Lower leg skin (tissue), 4 donors: ENCODE data around the gene SCYL2. TPM values are rescaled to one million over a fixed set of nuclear protein-coding genes. Genes with fewer than 3 reads are reported as not detected.
A peak's percentile ranks its signal among the peaks of the same experiment; 100 is the strongest.
"Not testable (repeated sequence)": the region's sequence is repeated elsewhere in the genome, so short reads cannot be mapped to it uniquely, and the experiment has no call there.

ENCODE experiments used
- DNase-seq, 2 donors: peaks; one replicate each; pipeline ENCODE4 v3.0.0-alpha.2; 2019; ENCODE audit warnings: low spot score in 2 of 2
- H3K4me3 ChIP-seq: fragments of 200-600 bp; sonication (generic); 2 replicates; pipeline ENCODE4 v1.5.1; 2017; ENCODE audit warnings: mild to moderate bottlenecking, low read depth; ENCODE audit not compliant: poor library complexity, severe bottlenecking
- CTCF ChIP-seq, 3 donors: fragments of 450-650 bp; IDR thresholded peaks; one replicate each; pipeline ENCODE4 v1.5.1; 2016; ENCODE audit warnings: antibody characterized with exemption in 3 of 3, mild to moderate bottlenecking in 3 of 3, moderate library complexity in 2 of 3
- POLR2A ChIP-seq, 2 donors: fragments of 450-650 bp; IDR thresholded peaks; one replicate each; pipeline ENCODE4 v1.6.1; 2016 to 2017; ENCODE audit warnings: antibody characterized with exemption in 2 of 2, mild to moderate bottlenecking in 1 of 2, moderate library complexity in 1 of 2
- WGBS, 2 donors: methylation state at CpG; one replicate each; pipeline ENCODE4 v1.1.5; 2018; 5-methylcytosine and 5-hydroxymethylcytosine counted together
- intact Hi-C: fragments of 100-400 bp; cut with DNase I; formaldehyde crosslinking; loops from one replicate; pipeline ENCODE4 v1.15.0; 2023; ENCODE audit warnings: low total_unique reads
- total RNA-seq, 4 donors: library from RNA; depleted of rRNA; stranded (reverse); fragments of >200 nt; gene quantifications; one replicate each; pipeline ENCODE4 v1.1.0, GENCODE V29; 2016

Gene SCYL2
- total RNA-seq, 4 donors from 2014 or later: 36.9 to 66.7 (median 39.6) TPM

GRCh38 chr12:100229876-100230275, 37.1 kb upstream of the SCYL2 start:
- TF ChIP-seq CTCF (IDR thresholded peaks at IDR 0.05) (no peak), POLR2A (IDR thresholded peaks at IDR 0.05) (no peak)
- DNase-seq: peak in 1 of 2 donors; percentile 57
- no peak overlapping the region for H3K4me3 ChIP-seq
- intact Hi-C loops: loop anchor here (10.0 kb wide), 1 partner anchor 495 kb away; no protein-coding TSS in a partner anchor
- 56 to 61% methylated on average over 4 of the region's 4 CpGs for WGBS, 2 donors

- intact Hi-C loops: loop anchor here (10.0 kb wide), 1 partner anchor 493 kb away; no protein-coding TSS in a partner anchor
- DNase-seq, H3K4me3 ChIP-seq: not testable (repeated sequence)
- 43 to 48% methylated on average over 3 of the region's 3 CpGs for WGBS, 2 donors
Observed at GRCh38 chr12:100231873-100232272, 35.1 kb upstream of the SCYL2 start.

GRCh38 chr12:100234166-100234565, 32.8 kb upstream of the SCYL2 start:
- no peak overlapping the region for H3K4me3 ChIP-seq
- 25 to 29% methylated on average over 3 of the region's 3 CpGs for WGBS, 2 donors
- no peak for TF ChIP-seq POLR2A (IDR thresholded peaks at IDR 0.05)
- no peak for DNase-seq
- intact Hi-C loops: loop anchor here (10.0 kb wide), 1 partner anchor 491 kb away; no protein-coding TSS in a partner anchor

DNA sequence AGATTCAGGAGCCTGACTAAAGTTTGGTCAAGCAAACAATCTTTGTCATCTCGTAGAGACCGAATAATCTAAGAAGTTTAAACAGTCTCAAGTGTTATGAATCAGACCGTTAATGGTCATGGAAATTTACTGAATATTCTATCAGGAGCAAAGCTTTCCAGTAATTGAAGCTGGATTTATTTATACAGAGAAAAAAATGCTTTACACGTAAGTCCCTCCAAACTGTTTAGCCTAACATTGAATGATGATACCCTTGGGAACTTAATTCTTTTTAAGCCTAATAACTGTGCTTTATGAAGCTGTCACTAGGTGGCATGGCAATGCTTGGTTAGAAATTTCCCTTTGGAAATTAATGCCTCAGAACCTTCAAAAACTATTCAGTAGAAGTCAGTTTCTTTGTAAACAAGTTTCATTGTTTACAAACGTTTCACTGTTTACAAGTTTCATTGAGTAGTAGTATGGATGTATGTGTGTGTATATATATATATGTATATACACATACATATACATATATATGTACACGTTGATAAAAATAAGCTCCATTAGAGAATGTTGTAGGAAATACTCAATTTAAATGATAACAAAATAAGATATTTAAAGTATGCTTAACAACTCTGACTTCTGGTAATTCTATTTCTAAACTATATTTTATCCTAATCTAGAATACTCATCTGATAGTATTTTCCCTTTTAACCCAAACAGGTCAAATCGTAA, 32.2 kb upstream of the SCYL2 start:
- intact Hi-C loops: loop anchor here (10.0 kb wide), 1 partner anchor 490 kb away; no protein-coding TSS in a partner anchor
- DNase-seq: no peak
- no peak for TF ChIP-seq POLR2A (IDR thresholded peaks at IDR 0.05)
- no peak for TF ChIP-seq CTCF (IDR thresholded peaks at IDR 0.05)
- H3K4me3 ChIP-seq: no peak overlapping the region
- WGBS, 2 donors: 30% methylated on average over 7 of the region's 7 CpGs

- DNase-seq: no peak
- no peak for TF ChIP-seq CTCF (IDR thresholded peaks at IDR 0.05)
- no peak for TF ChIP-seq POLR2A (IDR thresholded peaks at IDR 0.05)
- WGBS, 2 donors: 95 to 97% methylated on average over 3 of the region's 3 CpGs
- intact Hi-C loops: loop anchor here (10.0 kb wide), 1 partner anchor 486 kb away; no protein-coding TSS in a partner anchor
- H3K4me3 ChIP-seq: no peak overlapping the region
Observed at GRCh38 chr12:100238801-100239200, 28.2 kb upstream of the SCYL2 start.

DNA sequence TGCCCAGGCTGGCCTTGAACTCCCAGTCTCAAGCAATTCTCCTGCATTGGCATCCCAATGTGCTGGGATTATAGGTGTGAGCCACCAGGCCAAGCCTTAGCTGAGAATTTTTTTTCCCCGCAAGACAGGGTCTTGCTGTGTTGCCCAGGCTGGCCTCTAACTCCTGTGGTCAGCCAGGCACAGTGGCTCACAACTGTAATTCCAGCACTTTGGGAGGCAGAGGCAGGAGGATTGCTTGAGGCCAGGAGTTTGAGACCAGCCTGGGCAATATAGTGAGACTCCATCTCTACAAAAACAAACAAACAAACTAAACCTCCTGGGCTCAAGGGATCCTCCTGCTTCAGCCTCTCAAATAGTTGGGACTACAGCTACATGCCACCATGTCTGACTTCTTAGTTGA, 27.4 kb upstream of the SCYL2 start:
- DNase-seq: no peak
- 93 to 100% methylated on average over 1 of the region's 1 CpG for WGBS, 2 donors

More for the DNA sequence above, 27.4 kb upstream of the SCYL2 start:
- H3K4me3 ChIP-seq: no peak overlapping the region
- intact Hi-C loops: loop anchor here (10.0 kb wide), 1 partner anchor 485 kb away; no protein-coding TSS in a partner anchor
- TF ChIP-seq CTCF (IDR thresholded peaks at IDR 0.05) (no peak), POLR2A (IDR thresholded peaks at IDR 0.05) (no peak)
